Upper lobe of left lung (tissue), 4 donors: ENCODE measurements around the gene SIK3.

ENCODE experiments used
- CTCF ChIP-seq, 6 experiments: fragments of 450-650 bp in 4 of 6; fragments of 200-600 bp in 2 of 6; sonication (generic) in 2 of 6; IDR thresholded peaks; one replicate each; pipeline ENCODE4 v1.5.1; 2016 to 2019; ENCODE audit warnings: antibody characterized with exemption in 6 of 6
- EP300 ChIP-seq, 4 donors: sonication (generic); formaldehyde crosslinking; IDR thresholded peaks; one replicate each; pipeline ENCODE4 v1.5.1; 2017; ENCODE audit warnings: antibody characterized with exemption in 4 of 4, control low read depth in 2 of 4
- POLR2AphosphoS5 ChIP-seq, 2 donors: sonication (generic); formaldehyde crosslinking; IDR thresholded peaks; one replicate each; pipeline ENCODE4 v1.5.1; 2017; ENCODE audit warnings: antibody characterized with exemption in 2 of 2

DNA sequence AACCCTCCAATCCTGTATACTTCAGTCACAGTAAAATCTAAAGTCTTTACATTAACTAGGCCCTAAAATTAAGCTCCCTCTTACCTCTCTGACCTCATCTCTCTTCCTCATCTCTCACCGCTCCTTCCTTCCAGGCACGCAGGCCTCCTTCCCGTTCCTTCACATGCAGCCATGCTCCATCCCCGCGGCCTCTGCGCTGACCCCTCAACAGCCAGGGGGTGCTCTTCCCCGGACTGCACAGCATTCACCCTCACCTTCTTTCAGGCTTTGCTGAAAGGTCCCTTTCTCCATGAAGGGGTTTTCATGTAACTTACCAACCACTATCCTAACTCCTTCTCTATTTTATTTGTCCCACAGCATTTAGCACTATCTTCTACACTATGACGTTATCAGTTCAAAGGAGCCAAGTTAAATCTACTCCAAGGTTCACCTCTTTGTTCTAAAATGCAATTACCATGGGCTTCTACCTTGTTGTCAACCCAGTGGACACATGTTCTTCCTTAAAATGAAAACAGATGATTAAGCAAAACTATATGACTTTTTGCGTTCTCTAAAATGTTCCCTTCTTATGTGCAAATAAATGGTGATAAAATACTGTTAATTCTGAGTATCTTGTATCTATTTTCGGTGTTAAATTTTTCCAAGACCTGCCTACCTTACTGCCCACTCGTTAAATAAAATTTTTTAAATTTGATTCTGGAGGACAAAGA lies 203.0 kb downstream of the SIK3 start:
- TF ChIP-seq CTCF (IDR thresholded peaks at IDR 0.05), result peak in 1 of 6 experiments; percentile 17
- no peak for TF ChIP-seq EP300 (IDR thresholded peaks at IDR 0.05)
- TF ChIP-seq POLR2AphosphoS5 (IDR thresholded peaks at IDR 0.05), result no peak
